ENCODE data around the gene TRIP6.
A peak's percentile ranks its signal among the peaks of the same experiment; 100 is the strongest.
"Not testable (repeated sequence)": the region's sequence is repeated elsewhere in the genome, so short reads cannot be mapped to it uniquely, and the experiment has no call there.

Gene TRIP6

GRCh38 chr7:100891568-100892247 is 24.5 kb downstream of the TRIP6 start:
- no peak for DNase-seq

- no peak for DNase-seq
These were observed 25.5 kb downstream of the TRIP6 start for GRCh38 chr7:100892364-100893317.

- DNase-seq = no peak
These were observed 26.2 kb downstream of the TRIP6 start for GRCh38 chr7:100893318-100893895.

GRCh38 chr7:100893910-100894721 is 26.9 kb downstream of the TRIP6 start:
- peak; percentile 83 for DNase-seq

GRCh38 chr7:100894860-100895700 is 27.9 kb downstream of the TRIP6 start:
- DNase-seq = peak; percentile 59

GRCh38 chr7:100895701-100895955 is 28.4 kb downstream of the TRIP6 start, which contains the start of gene ACHE:
TSS of gene ACHE (minus strand) at chr7:100895888. CDS start at chr7:100894232, 1,656 bp downstream.
- DNase-seq = no peak

DNA sequence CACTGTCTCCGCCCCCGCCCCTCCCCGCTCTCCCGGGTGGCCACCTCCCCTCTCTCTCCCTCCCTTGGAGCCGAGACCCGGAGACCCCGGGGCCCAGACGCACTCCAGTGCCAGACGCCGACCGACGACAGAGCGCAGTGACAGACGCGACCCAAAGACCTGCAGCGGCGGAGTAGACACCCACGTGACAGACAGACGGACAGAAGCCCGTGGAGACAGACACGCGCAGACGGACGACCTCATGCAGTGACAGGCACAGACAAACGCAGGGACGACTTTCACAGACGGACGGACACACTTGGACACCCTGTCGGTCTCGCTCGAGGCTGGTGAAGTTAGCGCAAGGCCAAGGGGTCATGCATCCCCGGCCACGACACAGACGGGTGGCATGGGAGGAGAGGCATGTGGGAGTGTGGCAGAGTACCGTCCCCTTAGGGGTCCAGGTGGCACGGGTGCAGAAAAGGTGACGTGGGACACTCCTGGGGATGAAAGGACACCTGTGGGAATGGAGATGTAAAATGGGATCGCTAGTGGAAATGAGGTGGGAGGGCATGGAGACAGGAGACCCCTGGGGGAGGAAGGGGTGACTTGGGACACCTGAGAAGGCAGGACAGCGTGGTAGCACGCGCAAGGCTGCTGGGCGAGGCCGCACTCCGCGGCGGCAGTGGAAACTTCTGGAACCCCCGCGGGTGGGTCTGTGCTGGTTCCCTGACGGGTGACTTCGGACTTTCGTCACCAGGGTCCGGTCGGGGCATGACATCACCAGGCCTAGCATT is 29.0 kb downstream of the TRIP6 start:
- DNase-seq = peak; percentile 57

GRCh38 chr7:100896732-100897608 is 29.8 kb downstream of the TRIP6 start:
- DNase-seq = peak; percentile 40

DNA sequence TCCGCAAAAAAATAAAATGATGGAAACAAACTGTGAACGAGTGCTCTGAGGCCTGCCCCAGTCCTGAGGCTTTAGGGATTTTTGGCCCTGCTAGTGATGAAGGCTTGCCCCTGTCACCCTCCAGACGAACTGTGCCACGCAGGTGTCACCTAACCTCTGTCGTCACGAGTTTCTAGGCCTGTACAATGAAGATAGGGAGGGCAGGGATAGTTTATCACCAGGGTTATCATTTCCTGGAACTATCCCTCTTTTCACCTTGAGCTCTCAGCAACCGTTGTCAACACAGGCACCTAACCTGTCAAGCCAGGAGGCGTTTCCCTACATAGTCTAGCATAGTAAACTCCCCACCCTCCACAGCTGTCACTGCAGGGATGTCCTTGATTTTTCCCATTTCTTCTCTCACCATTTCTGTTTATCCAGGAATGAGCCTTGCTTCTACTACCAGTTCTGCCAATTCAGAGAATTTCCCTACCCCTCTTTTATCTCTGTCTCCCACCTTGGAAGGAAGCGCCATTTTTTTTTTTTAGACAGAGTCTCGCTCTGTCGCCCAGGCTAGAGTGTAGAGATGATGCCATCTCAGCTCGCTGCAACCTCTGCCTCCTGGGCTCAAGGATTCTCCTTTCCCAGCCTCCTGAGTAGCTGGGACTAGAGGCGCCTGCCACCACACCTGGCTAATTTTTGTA is 30.7 kb downstream of the TRIP6 start:
- DNase-seq = no peak

DNA sequence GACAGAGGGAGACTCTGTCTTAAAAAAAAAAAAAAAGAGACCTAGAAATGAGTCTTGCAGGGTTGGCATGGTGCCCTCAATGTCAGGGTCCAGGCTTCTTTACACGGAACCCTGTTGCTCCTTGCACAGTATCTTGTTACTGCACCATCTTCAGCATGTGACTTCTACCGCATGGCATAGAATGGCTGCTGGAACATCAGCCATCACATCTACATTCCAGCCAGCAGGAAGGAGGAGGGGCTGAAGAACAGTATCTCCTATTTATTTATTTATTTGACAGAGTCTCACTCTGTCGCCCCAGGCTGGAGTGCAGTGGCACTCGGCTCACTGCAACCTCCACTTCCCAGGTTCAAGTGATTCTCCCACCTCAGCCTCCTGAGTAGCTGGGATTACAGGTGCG is 32.2 kb downstream of the TRIP6 start:
- no peak for DNase-seq

GRCh38 chr7:100900978-100901377 is 33.8 kb downstream of the TRIP6 start:
- no peak for DNase-seq

GRCh38 chr7:100901921-100902332 is 34.7 kb downstream of the TRIP6 start:
- no peak for DNase-seq

GRCh38 chr7:100902638-100903037 is 35.5 kb downstream of the TRIP6 start:
- DNase-seq = no peak

DNA sequence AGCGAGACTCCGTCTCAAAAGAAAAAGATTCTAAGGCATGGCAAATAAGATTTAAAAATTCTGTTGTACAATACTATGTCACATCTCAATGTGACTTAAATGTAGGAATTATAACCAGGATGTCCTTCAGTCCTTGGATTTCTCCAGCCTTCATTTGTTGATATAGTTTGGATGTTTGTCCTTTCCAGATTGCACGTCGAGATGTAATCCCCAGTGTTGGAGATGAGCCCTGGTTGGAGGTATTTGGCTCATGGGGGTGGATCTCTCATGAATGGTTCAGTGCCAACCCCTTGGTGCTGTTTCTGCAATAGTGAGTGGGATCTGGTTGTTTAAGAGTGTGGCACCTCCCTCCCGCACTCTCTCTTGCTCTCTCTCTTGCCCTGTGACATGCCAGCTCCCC is 41.3 kb downstream of the TRIP6 start:
- DNase-seq = no peak

DNA sequence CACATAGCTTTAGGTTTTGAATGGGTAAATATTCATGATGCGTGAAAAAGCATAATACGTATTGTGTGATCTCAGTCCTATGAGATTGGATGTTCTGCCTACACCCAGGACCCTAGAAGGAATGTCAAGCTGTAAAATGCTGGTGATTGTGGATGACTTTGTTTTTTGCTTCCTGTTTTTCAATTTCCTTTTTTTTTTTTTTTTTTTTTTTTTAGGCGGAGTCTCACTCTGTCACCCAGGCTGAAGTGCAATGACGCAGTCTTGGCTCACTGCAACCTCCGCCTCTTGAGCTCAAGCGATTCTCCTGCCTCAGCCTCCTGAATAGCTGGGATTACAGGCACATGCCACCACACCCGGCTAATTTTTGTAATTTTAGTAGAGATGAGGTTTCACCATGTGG is 43.3 kb downstream of the TRIP6 start:
- DNase-seq = peak; percentile 70

DNA sequence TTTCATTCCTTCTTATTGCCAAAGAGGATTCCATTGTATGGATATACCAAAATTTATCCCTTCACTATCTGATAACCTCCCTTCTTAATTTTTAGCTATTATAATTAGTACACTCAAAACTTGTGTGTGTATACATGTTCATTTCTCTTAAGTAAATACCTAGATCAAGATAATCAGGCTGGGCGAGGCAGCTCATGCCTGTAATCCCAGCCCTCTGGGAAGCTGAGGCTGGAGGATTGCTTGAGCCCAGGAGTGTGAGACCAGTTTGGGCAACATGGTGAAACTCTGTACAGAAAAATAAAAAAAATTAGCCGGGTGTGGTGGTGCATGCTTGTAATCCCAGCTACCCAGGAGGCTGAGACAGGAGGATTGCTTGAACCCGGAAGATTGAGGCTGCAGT is 44.3 kb downstream of the TRIP6 start:
- DNase-seq = no peak

DNA sequence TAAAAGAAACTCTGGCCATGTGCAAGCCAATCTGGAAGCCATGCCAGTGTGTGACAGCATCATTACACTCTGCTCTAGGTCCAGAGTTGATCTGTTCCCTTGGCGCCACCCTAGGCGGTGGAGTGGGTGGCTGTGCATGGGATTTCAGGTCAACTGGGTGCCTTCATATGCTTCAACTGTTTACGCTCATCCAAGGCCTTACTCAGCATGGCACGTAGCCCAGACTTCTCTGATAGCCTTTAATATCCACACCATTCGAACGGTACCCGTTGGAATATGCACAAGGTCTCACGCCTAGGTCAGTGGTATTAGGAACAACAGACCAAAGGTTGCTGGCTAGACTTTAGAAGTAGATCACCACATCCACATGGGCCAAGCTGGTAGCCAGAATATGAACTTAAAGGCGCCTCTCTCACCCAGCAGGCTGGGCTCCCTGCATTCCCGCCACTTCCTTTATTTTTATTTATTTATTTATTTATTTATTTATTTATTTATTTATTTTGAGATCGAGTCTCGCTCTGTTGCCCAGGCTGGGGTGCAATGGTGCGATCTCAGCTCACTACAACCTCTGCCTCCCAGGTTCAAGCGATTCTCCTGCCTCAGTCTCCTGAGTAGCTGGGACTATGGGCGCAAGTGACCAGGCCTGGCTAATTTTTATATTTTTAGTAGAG is 47.2 kb downstream of the TRIP6 start:
- no peak for DNase-seq

DNA sequence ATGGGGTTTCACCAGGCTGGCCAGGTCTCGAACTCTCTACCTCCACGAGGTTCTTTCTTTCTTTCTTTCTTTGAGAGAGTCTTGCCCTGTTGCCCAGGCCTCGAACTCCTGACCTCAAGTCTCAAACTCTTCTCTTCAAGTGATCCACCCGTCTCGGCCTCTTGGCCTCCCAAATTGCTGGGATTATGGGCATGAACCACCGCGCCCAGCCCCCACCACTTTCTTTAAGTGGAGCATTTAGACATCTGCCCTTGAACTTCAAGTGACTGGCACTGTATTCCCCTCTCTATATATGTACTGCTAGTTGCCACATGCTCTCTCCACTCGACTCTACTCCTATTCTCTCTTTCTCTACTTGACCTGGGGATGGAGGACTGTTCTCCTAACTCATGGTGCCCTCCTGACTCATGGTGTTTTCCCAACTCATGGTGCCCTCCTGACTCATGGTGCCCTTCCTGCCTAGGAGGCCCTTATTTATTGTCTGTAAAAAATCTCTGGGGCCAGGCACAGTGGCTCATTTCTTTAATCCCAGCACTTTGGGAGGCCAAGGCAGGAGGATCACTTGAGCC is 47.8 kb downstream of the TRIP6 start:
- DNase-seq = no peak

DNA sequence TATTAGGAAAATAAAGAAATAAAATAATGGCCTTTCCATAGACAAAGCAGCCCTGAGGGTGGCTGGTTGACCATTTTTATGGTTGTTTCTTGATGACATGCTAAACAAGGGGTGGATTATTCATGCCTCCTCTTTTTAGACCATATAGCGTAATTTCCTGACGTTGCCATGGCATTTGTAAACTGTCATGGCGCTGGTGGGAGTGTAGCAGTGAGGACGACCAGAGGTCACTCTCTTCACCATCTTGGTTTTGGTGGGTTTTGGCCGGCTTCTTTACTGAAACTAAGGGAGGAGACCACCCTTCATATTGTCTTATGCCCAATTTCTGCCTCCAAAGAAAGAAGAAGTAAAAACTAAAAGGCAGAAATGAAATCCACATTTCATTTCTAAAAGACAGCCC is 52.1 kb downstream of the TRIP6 start:
- DNase-seq = not testable (repeated sequence)

All from hematopoietic multipotent progenitor cell treated with erythropoietin and hydrocortisone succinate and interleukin-3 and kit ligand, for 4 days (in vitro differentiated cells).